NCI-H2107 treated with DMSO at 0.1 percent for 48 hours (cell line): ENCODE data around the gene ACIN1.

Experiments
- DNase-seq: peaks from one replicate; lab custom pipeline; 2025; ENCODE audit not compliant: unreplicated experiment; lab: John Stamatoyannopoulos, UW

Gene ACIN1

DNA sequence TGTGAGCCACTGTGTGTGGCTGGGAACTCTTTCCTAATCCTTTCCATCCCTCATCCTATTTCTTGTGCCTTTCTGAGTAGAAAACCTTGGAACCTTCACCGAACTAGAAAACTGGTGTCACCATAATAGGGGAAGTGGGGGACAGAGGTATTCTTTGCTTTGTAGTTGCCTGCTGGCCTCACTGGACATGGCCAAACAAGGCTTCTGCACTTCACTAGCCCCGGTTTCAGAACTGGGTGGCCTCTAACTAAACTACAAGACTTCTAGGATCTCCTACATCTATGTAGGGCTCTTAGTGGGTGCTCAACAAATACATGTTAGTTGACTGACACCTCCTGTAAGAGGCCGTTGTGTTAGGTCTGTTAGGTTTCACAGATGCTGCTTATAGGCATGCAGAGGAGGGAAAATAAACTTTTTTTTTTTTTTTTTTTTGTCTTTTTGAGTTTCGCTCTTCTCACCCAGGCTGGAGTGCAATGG is 10.4 kb upstream of the ACIN1 start:
- DNase-seq, result no peak

DNA sequence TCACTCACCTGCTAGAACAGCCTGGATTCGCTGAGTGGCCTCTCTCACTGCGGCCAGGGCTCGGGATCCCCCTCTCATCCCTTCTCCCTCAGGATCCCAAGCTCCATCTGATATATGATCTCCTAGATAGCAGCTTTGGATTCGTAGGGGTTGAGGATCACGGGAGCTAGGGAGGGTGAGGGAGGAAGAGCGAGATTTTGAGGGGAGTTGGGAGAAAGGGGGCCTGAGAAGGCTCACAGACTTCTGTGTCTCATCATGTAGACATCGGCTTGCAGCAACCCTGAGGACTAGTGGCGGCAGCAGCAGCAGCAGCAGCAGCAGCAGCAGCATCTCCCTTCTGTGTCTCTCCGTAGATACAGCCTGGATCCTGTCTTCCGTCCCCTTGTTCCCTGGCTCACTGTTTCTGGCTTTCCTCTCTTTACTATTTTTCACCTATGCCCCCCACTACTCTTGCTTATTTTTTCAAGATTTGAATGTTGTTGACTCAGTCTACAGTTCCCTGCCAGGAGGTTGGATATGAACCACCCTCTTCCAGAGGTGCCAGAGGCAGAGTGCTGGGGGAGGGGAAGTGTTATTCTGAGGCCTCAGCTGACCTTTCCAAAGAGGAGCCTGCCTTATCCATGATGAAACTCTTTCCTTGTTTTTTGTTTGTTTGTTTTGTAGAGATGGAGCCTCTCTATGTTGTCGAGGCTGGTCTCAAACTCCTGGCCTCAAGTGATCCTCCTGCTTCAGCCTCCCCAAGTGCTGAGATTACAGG is 9.8 kb upstream of the ACIN1 start, which contains the start of gene CIROP:
CIROP (minus strand) TSS at position 399 of the 757 bp plus-strand sequence; CDS start at position 330, 69 bp downstream.
- peak; percentile 3 for DNase-seq

DNA sequence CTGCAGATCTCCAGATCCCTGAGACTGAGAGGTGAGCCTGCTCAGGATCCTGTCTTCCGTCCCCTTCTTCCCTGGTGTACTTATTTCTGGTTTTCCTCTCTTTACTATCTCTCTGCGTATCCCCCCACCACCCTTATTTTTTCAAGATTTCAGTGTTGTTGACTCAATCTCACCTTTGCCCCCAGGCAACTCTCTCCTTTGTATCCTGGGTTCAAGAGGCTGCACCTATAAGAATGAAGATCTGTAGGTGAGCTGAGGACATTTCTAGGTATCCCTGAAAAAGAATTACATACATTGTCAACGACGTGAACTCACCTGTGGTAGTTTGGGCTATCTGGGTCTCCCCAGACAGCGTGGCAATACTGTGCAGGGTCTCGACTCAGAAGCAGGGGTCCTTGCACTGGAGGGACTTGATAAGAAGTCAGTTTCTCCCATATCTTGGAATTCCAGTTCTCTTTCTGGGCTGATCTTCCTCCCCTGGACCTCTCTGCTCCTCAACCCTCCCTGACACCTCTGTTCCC is 9.2 kb upstream of the ACIN1 start:
- no peak for DNase-seq

DNA sequence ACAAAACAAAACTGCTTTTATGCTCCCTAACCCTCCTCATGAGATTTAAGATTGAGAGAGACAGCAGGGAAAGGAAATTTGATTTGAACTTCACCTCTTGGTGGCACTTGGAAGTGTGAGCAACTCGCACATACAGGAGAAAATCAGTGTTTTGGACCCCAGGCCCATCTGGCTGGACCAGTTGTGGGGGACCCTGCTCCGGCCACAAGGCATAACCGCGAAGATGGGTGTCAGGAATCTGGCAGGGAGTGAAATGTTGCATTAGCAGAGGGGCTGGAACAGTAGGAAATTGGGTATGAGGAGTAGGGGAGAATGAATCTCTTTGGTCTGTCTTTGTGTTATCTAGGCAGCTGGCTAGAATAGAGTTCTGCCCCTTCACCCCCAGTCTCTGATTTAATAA is 8.6 kb upstream of the ACIN1 start:
- DNase-seq, result no peak

DNA sequence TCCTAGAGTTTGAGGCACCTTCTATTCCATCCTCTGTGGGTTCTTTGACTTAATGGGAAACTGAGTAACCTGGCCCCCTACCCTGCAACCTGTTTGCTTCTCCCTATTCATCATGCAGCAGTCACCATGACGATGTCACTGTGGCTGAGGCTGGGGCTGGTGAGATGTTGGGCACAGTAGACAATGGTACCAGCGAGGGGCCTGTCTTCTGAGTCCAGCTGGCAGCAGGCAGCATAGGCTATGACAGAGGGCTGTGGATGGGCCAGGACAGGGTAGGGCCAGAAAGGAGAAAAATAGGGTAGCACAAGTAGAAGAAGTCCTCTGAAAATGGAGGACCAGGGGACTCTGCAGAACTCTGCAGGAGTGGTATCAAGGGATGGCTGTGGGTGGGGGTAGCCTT is 7.9 kb upstream of the ACIN1 start:
- DNase-seq, result no peak

DNA sequence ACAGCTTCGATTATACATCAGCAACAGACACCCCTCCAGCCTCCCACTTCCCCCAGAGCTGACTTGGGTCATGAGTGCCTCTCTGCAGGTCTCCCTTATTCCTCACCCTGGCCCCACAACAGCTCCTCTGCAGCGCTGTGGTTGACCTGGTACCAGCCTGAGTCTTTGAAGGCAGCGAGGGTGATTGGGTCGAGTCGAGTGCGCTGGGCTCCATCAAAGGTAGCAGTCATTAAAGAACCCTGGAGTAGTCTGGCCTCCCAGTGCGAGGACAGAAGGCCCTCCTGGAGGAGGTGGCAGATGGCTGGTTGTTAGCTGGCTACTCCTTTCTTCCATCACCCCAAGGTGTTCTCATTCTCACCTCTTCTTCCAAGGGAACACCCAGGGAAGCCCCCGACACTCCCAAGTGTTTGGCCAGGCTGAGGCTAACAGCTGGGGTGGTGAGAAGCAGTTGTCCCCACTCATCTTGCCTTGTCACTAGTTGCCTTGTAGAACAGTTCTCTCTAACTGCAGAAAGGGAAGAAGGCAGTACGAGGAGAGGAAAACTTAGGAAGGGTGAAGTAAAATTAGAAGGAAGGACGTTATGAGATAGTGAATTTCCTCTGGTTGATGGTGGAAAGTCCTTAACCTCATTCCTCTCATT is 7.2 kb upstream of the ACIN1 start:
- DNase-seq, result no peak

DNA sequence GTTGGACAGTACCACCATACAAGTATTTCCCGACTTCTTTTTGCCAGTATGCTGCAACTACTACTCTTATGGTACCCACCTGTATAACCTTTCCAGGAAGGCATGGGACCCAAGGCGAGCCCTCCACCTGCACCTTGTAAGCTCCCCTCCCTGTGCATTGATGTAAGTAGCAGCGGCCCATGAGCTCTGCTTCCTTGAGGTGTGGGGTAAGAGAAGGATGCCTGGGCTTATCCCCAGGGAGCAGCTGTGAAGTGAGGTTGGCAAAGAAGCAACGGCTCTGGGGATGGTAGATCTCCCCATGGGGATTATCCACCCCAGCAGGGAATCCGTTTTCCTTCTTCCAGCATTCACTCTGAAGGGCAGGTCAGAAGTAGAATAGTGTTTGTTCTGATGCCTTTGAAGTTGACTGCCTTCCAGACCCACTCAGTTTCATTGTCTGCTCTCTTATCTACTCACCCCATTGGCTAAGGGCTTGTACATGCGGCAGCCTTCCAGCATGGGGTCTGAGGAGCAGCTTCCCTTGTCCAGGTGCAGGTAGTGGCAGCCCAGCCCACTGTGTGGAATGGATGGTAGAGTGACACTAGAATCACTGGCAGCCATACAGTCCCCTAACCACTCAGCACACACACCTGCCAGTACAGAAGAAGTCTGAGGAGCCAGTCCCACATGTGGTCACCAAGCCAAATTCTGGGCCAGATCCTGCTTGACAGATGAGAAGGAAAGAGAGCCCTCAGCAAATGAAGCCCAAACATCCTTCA is 6.5 kb upstream of the ACIN1 start:
- peak; percentile 57 for DNase-seq

DNA sequence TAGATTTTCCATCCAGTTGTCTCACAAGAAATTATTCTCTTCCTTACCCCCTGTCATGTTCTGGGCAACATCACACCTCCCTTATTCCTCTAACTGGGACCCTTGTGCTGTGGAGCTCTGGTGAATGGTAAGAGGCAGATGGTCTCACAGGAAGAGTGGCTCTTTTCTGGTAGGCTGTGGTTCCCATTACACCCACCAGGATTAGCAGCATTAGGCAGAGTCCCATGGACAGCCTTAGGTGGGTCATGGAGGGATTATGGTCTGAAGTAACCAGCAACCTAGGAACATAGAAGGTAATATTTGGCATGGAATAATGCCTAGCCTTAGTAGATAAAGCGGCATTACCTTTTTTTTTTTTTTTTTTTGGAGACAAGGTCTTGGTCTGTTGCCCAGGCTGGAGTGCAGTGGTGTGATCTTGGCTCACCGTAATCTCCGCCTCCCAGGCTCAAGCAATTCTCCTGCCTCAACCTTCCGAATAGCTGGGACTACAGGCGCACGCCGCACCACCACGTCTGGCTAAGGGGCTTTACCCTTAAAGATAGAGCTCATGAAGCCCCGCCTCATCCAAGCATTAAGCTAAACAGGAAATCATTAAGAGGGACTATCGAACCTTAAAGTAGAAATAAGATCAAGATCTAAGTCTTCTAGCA is 4.4 kb upstream of the ACIN1 start:
- no peak for DNase-seq

DNA sequence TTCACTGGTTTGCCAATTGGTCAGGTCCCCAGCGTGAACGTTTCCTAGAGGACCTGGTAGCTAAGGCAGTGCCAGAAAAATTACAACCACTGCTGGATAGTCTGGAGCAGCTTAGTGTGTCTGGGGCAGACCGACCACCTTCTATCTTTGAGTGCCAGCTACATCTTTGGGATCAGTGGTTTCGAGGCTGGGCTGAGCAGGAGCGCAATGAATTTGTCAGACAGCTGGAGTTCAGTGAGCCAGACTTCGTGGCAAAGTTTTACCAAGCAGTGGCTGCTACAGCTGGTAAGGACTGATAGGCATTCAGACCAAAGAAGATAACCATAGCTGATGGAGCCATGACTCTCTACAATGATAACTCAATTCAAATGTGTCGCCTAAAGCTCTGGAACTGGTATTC is 2.9 kb upstream of the ACIN1 start:
- no peak for DNase-seq

DNA sequence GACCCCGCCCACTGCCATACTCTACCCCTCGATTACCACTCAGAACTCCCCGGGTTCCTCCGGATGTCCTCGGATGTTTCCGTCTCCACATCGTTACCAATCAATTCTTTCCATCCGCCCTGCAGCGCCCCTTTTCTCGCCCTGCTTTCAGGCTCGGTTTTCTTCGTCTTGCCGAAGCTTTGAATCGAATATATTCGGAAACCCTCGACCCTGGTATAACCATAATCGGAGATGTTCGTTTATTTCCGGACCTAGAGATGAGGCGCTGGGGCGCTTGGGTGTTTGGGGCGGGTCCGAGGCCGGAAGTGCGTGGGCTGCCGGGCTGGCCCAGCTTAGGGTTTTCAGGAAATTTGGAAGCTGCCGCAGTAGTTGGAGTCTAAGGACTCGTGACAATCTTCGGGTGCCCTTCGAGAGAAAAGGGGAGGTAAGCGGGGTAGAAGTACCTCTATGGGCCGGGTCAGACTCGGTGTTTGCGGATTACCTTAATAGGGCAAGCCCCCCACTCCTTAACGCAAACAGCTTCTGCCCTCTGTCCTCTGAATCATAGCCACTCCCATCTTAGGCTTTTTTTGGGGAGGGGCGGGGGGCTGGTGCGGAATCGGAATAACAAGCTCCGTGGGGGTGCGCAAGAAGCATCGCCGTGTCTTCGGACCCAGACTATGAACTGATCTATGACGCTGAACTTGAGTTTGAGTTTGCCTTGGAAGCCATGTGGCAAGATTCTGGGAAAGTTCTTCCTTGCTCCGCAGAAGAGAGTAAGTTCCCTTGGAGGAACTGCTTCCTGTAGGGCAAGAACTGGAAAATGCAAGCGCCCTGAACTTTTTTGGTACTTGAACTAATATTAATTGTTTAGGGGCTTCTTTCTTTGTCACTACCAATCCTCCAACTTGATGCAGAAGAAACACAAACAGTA is 516 bp upstream of the ACIN1 start, which contains the start of gene C14orf119:
C14orf119 (plus strand) TSS at position 310 of the 913 bp plus-strand sequence. CDS start 2,154 bp downstream, outside the sequence.
- DNase-seq, result no peak

DNA sequence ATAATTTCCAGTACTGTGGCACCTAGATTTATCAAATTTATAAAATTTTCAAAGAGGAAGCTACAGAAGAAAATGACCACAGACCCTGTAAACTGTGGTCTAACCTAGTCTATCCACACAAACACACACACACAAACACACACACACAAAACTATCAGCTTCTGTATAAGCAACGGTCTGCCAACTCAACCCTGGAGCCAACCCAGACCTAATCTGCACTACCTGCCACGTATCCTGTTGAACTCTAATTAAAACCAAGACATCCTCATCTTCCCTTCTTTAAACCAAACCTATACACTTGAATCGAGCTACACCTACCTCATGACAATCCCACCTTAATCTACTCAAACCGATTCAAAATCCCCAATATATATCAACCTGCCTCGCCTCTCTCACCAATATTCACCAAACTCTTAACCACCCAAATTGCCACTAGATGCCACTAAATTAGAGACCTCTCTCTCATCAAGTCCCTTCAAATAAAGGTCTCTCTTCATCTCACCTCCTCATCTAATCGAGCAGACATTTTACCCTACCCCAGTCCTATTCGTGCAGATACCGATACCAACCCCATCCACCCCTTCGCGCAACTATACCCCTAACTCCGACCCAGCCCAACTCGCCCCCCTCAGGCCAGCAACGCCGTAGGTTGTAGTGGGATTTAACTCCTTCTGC is 808 bp downstream of the ACIN1 start:
- no peak for DNase-seq

DNA sequence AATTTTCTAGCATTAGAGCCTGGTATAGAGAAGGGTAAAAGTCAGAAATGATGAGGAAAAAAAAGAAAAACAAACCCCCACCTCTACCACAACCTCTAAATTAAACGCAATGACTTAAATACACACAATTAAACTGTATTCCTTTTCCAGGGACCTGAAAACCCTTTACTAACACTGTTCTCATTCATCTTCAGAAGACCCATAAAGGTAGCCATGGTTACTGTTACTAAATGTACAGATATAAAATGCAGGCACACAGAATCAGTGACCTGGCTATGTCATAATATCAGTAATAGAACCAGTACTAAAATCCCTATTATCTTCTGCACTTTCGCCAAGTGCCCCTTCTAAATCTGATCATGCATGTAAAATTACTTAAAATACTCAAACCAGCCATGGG is 1.4 kb downstream of the ACIN1 start:
- no peak for DNase-seq

DNA sequence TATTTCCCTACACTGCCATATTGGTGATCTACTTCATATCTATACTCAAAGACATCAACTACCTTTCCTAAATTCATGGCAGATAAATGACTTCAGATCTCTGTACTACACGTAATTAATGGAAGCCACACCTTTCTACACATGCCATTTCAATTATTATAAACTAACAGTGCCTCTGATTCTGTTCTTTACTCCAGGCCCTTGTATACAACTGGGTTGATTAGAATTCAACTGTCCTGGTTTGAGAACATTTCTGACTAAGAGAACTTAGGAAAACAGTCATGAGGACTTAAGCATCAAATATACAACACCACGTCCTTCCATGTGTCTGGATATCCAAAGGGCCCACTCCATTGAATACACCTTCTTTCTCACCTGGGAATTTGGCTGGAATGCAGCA is 1.8 kb downstream of the ACIN1 start:
- DNase-seq, result no peak

DNA sequence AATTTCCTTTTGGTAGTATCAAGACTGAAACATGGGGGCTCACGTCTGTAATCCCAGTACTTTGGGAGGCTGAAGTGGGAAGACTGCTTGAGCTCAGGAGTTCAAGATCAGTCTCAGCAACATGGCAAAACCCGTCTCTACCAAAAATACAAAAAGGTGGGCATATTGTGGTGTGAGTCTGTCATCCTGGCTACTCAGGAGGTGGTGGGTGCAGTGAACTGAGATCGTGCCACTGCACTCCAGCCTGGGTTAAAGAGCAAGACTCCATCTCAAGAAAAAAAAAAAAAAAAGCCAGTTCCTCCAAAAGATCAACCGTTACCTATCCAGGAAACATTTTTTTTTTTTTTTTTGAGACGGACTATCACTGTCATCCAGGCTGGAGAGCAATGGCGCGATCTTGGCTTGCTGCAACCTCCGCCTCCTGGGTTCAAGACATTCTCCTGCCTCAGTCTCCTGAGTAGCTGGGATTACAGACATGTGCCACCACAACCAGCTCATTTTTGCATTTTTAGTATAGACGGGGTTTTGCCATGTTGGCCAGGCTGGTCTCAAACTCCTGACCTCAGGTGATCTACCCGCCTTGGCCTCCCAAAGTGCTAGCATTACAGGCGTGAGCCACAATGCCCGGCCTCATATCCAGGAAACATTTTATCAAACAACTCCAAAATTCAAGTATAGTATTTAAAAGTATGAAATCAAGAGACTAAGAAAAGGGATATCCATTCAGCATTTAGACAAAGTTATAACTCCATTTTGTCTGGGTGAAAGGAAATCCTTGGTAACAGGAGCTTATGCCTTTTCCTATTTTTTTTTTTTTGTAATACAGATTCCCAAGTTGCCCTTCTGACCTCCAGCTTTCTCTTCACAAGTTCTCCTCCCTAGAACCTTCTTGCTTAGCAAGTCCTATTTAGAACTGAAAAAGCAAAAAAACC is 3.4 kb downstream of the ACIN1 start:
- DNase-seq, result no peak

DNA sequence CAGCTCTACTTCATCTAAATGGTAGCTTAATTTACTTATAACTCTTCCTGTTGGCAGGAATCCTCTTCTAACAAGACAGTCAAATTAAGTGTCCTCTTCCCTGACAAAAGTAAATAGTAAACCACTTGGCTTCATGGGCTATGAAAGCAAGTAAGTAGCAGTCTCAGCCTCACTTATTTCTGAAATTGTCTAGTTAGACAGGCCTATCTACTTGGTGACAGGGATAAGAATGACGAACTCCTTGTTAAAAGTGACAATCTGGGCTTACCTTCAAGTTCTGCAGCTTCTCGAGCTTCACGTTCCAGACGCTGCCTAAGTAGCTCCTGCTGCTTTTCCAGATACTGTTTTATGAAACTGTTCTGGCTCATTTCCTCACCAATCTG is 4.7 kb downstream of the ACIN1 start:
- DNase-seq, result no peak

DNA sequence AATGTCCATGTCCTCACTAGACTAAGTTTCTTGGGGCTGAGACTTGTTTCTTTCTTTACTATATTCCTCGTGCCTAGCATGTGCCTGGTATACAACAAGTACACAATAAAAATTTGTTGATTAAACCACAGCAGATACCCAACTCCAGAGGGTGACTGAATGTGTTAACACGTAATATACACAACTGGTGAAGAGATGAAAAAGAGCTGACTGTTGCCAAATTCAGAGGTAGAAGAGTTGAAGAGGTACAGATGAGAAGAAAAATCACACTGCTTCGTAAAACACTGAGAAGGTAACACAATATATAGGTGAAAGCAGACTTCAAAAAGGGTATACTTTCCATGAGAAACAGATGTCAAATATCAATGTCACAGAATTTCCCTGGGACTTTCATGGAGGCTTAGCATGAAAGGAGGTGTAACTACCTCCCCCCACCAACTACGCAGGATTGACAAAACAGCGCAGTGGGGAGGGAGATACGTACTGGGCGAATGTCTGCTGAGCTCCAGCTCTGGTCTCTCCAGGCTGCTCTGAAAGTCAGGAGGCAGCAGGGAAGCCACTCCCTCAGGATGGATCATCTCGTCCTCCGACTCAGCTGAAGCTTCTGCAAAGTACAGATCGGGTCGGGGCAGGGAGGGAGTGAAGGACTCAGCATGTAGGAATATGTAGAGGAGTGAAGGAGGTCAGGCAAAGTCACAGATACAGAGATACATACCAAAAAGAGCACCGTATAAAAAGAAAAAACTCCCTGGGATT is 5.3 kb downstream of the ACIN1 start:
- DNase-seq, result no peak

DNA sequence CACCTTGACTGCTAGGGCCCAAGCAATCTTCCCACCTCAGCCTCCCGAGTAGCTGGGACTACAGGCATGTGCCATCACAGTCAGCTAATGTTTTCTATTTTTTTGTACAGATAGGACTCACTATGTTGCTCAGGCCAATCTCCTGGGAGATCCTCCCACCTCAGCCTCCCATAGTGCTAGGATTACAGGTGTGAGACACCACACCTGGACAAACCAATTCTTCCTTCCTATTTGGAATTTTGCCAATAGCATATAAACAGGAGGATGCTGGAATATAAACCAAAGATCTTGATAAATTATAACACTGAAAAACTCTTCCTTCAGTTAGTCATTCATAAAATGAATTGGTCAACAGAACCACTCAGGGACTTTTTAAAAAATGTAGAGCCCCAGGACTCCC is 8.4 kb downstream of the ACIN1 start:
- no peak for DNase-seq

DNA sequence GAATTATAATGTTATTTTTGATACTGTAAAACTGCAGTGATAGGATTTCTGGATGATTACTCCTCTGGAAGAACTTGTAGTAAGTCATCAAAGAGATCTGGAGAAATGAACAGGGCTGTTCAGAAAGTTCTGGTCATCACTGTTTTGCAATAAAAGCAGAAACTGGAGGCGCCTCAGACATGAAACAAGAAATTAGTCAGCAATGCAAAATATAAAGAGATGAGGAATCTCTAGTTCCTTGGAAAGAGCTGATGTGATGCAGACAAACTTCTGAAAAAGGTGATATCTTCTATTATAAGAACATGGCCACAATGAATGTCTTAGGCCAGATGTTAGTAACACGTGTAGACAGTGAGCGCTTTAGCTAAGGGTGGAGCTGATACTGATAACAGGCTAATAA is 9.5 kb downstream of the ACIN1 start:
- DNase-seq, result no peak
